ENCODE results near the gene ADORA2B.

ADORA2B gene

GRCh38 chr17:15915961-15916360, 29.0 kb upstream of the ADORA2B start:
- no peak for DNase-seq (ENCODE audit: low read depth)
- no peak for TF ChIP-seq CTCF (IDR thresholded peaks at IDR 0.05; ENCODE audit: insufficient read depth, low read depth, low read length, missing control alignments)
- no peak overlapping the region for H3K4me3 ChIP-seq (ENCODE audit: low read depth, low read length)

- DNase-seq (ENCODE audit: low read depth): no peak
- H3K4me3 ChIP-seq (ENCODE audit: low read depth, low read length): no peak overlapping the region
- TF ChIP-seq CTCF (IDR thresholded peaks at IDR 0.05; ENCODE audit: insufficient read depth, low read depth, low read length, missing control alignments): no peak
Measured at GRCh38 chr17:15917021-15917437, 27.9 kb upstream of the ADORA2B start.

- H3K4me3 ChIP-seq (ENCODE audit: low read depth, low read length): no peak overlapping the region
- no peak for TF ChIP-seq CTCF (IDR thresholded peaks at IDR 0.05; ENCODE audit: insufficient read depth, low read depth, low read length, missing control alignments)
- no peak for DNase-seq (ENCODE audit: low read depth)
Measured at GRCh38 chr17:15917438-15918027, 27.4 kb upstream of the ADORA2B start.

- TF ChIP-seq CTCF (IDR thresholded peaks at IDR 0.05; ENCODE audit: insufficient read depth, low read depth, low read length, missing control alignments): no peak
- H3K4me3 ChIP-seq (ENCODE audit: low read depth, low read length): no peak overlapping the region
- no peak for DNase-seq (ENCODE audit: low read depth)
Measured at GRCh38 chr17:15918261-15918660, 26.7 kb upstream of the ADORA2B start.

- DNase-seq (ENCODE audit: low read depth): no peak
- no peak overlapping the region for H3K4me3 ChIP-seq (ENCODE audit: low read depth, low read length)
- no peak for TF ChIP-seq CTCF (IDR thresholded peaks at IDR 0.05; ENCODE audit: insufficient read depth, low read depth, low read length, missing control alignments)
Measured at GRCh38 chr17:15918661-15919259, 26.2 kb upstream of the ADORA2B start.

- DNase-seq (ENCODE audit: low read depth): no peak
- no peak overlapping the region for H3K4me3 ChIP-seq (ENCODE audit: low read depth, low read length)
- TF ChIP-seq CTCF (IDR thresholded peaks at IDR 0.05; ENCODE audit: insufficient read depth, low read depth, low read length, missing control alignments): no peak
Measured at GRCh38 chr17:15919466-15919865, 25.5 kb upstream of the ADORA2B start.

GRCh38 chr17:15920758-15921239, 24.1 kb upstream of the ADORA2B start:
- no peak overlapping the region for H3K4me3 ChIP-seq (ENCODE audit: low read depth, low read length)
- TF ChIP-seq CTCF (IDR thresholded peaks at IDR 0.05; ENCODE audit: insufficient read depth, low read depth, low read length, missing control alignments): no peak
- no peak for DNase-seq (ENCODE audit: low read depth)

Measured in GM12865 (cell line).